LNCAP (cell line): ENCODE measurements around the gene SYT1.

Experiments
- CTCF ChIP-seq: fragments of 450-650 bp; IDR thresholded peaks from 2 replicates; pipeline ENCODE4 v1.5.1; 2017; ENCODE audit warnings: mild to moderate bottlenecking

Gene SYT1

GRCh38 chr12:79255288-79255687 lies 390.7 kb downstream of the SYT1 start:
- TF ChIP-seq CTCF: no peak

GRCh38 chr12:79260923-79261322 lies 396.3 kb downstream of the SYT1 start:
- no peak for TF ChIP-seq CTCF

DNA sequence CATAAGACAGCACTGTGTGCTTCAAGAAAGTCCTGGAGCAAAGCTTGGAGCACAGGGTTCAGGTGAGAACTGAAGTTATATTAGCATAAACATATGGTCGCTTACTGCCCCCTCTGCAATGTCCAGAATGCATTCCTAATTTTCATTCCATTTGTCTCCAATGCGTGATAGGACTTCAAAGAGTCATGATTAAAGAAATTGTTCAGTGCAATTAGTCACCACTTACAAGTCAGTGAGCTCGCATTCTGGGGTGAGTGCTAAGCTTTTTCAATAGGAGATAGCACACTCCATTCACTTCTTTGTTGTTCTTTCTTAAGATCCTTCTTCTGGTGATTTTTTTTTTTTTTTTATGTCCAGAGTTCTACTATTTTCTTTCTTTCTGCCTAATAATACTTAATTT lies 398.4 kb downstream of the SYT1 start:
- no peak for TF ChIP-seq CTCF

DNA sequence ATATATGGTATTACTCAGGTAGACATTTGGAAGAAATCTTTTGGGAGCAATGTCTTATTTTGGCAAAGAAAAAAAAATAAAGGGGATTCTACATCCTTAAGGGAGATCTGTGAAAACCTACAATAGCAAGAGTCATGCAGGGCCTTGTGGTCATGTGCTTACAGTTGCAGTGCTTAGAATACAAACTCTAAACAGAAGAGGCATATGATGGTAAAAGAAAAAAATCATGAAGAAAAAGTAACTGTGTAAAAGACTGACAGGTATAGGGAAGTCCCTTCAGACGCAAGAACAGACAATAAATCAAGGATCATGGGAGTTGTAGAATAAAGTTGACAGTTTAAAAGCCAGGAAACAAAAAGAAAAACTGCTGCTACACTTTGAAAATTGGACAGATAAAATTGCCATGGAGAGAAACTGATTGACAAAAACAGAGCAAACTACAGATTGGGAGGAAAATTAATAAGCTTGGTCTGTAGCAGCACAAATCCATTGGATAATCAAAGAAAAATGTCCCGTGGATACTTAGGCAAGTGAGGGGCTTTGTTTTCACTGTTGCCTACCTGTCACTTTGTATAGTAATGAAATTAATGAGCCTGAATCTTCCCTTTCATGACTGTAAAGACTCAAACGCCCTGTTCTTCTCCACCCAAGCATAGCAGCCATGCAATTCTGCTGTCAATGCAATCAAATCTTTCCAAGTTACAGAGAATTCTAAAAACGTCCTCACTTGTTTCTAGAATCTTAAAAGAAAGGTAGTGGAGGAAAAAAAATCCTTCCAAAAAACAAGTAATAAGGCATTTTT lies 402.0 kb downstream of the SYT1 start:
- no peak for TF ChIP-seq CTCF

- TF ChIP-seq CTCF: no peak
These were observed 403.0 kb downstream of the SYT1 start for GRCh38 chr12:79267580-79267979.

GRCh38 chr12:79274501-79275064 lies 410.0 kb downstream of the SYT1 start:
- TF ChIP-seq CTCF: no peak

DNA sequence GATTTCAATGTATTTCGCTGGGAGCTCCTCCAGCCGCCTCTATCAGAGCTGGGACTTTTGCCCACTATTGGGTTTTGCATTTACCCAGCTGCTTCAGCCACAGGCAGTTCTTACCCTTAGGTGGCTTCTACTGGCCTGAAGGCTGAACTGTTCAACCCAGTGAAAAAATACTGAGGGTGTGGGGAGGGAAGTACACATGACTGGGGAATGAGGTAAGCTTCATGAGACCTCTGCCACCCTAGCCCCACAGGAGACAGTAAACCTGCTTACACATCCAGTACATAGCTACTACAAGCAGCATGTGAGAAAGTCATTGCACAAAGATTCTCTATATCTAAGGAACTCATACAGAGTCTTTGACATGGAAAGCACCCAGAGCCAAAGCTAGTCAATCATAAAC lies 411.1 kb downstream of the SYT1 start:
- no peak for TF ChIP-seq CTCF
